Adipocyte (in vitro differentiated cells): Measurements from ENCODE around the gene BOLA2.
A peak's percentile ranks its signal among the peaks of the same experiment; 100 is the strongest.
"Not testable (repeated sequence)": the region's sequence is repeated elsewhere in the genome, so short reads cannot be mapped to it uniquely, and the experiment has no call there.

Source experiments
- DNase-seq: peaks from one replicate; pipeline ENCODE4 v3.0.0-alpha.2; 2015; ENCODE audit warnings: low read depth
- H3K27me3 ChIP-seq: replicated peaks from 2 replicates; pipeline ENCODE4 v1.7.0; 2013; ENCODE audit warnings: mild to moderate bottlenecking, low read length, moderate library complexity; ENCODE audit not compliant: control insufficient read depth, insufficient read depth
- H3K36me3 ChIP-seq: 2 replicates; pipeline ENCODE4 v1.7.0; 2013; ENCODE audit warnings: low read length, mild to moderate bottlenecking, moderate library complexity; ENCODE audit not compliant: control insufficient read depth, insufficient read depth, severe bottlenecking
- H3K4me1 ChIP-seq: 2 replicates; pipeline ENCODE4 v1.7.0; 2013; ENCODE audit warnings: mild to moderate bottlenecking, low read length, moderate library complexity; ENCODE audit not compliant: control insufficient read depth, insufficient read depth
- H3K4me3 ChIP-seq: 2 replicates; pipeline ENCODE4 v1.7.0; 2013; ENCODE audit warnings: mild to moderate bottlenecking, low read length, moderate library complexity
- H3K9ac ChIP-seq: 2 replicates; pipeline ENCODE4 v1.7.0; 2013; ENCODE audit warnings: mild to moderate bottlenecking, low read length, moderate library complexity
- H3K9me3 ChIP-seq: 2 replicates; pipeline ENCODE4 v1.7.0; 2013; ENCODE audit warnings: mild to moderate bottlenecking, low read length, moderate library complexity; ENCODE audit not compliant: control insufficient read depth

Gene BOLA2

DNA sequence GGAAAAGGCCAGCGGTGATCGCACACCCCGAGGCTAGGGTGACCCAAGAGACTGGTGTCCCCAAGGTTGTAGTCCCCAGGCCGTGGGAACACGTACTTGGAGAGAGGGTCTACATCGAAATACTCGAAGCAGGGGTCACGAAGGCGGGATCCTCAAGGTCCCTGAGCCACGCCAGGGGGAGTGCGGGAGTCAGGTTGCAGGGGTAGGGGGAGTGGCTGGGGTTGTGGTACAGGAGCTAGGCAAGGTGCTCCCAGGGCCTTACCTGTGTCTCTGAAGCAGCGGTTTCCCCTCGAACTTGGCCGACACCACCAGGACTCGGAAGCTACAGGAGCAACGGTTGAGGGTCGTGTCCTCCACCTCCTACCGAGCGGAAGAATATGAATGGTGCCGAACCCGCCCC is 397 bp downstream of the BOLA2 start:
- not testable (repeated sequence) for H3K9me3 ChIP-seq, H3K36me3 ChIP-seq, H3K9ac ChIP-seq, DNase-seq, H3K4me1 ChIP-seq, H3K27me3 ChIP-seq, H3K4me3 ChIP-seq

GRCh38 chr16:29425390-29425789 is 28.8 kb downstream of the BOLA2 start:
- H3K27me3 ChIP-seq, H3K9me3 ChIP-seq, H3K4me1 ChIP-seq, H3K36me3 ChIP-seq, DNase-seq, H3K4me3 ChIP-seq, H3K9ac ChIP-seq: not testable (repeated sequence)

DNA sequence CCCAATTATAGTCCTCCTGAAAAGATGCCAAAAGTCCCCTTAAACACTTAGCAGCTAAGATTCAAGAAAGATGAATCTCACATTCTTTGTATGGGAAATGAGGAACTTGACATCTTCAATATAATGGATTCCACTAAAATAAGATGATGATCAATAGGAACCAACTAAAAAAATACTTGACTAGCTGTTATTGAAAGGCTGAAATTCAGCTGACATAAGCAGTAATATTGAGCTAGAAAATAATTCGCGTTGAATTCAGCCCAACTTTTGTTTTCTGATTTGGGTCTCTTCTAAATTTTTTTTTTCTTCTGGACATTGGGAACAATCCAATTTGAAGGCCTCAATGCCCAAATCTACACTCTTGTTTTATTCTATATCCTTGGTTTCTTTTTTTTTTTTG is 30.6 kb downstream of the BOLA2 start:
- H3K36me3 ChIP-seq, H3K27me3 ChIP-seq, H3K9ac ChIP-seq, DNase-seq, H3K9me3 ChIP-seq, H3K4me3 ChIP-seq, H3K4me1 ChIP-seq: not testable (repeated sequence)

- H3K9ac ChIP-seq, H3K4me1 ChIP-seq, H3K27me3 ChIP-seq, H3K9me3 ChIP-seq, H3K4me3 ChIP-seq, H3K36me3 ChIP-seq: not testable (repeated sequence)
- DNase-seq = peak; percentile 13
Observed at GRCh38 chr16:29405249-29405648, 48.9 kb downstream of the BOLA2 start.
